Inflammatory macrophage treated with lipopolysaccharide for 1 hour (primary cell): Measurements from ENCODE around the gene WASF2.
A peak's percentile ranks its signal among the peaks of the same experiment; 100 is the strongest.
"Not testable (repeated sequence)": the region's sequence is repeated elsewhere in the genome, so short reads cannot be mapped to it uniquely, and the experiment has no call there.

Experiments
- DNase-seq, 2 donors: peaks; one replicate each; pipeline ENCODE4 v3.0.0-alpha.2; 2020 to 2022

Gene WASF2

GRCh38 chr1:27521861-27522431, 32.0 kb upstream of the WASF2 start:
- no peak for DNase-seq

GRCh38 chr1:27521336-27521831, 31.4 kb upstream of the WASF2 start:
- DNase-seq, result peak in 1 of 2 donors; percentile 13

- DNase-seq, result no peak
These were observed 30.7 kb upstream of the WASF2 start for GRCh38 chr1:27520651-27521050.

- DNase-seq, result no peak
These were observed 29.6 kb upstream of the WASF2 start for GRCh38 chr1:27519331-27520258.

GRCh38 chr1:27518808-27519207, 28.8 kb upstream of the WASF2 start:
- DNase-seq, result no peak

- no peak for DNase-seq
These were observed 28.1 kb upstream of the WASF2 start for GRCh38 chr1:27517907-27518718.

GRCh38 chr1:27517301-27517700, 27.3 kb upstream of the WASF2 start:
- DNase-seq, result no peak

- no peak for DNase-seq
These were observed 25.7 kb upstream of the WASF2 start for GRCh38 chr1:27515626-27516025.

GRCh38 chr1:27513958-27514357, 24.0 kb upstream of the WASF2 start:
- peak in 1 of 2 donors; percentile 21 for DNase-seq

- DNase-seq, result peak; percentile 78 to 87
These were observed 23.6 kb upstream of the WASF2 start for GRCh38 chr1:27513528-27513927.

- no peak for DNase-seq
These were observed 19.4 kb upstream of the WASF2 start for GRCh38 chr1:27509127-27510080.

- peak; percentile 43 to 62 for DNase-seq
These were observed 18.1 kb upstream of the WASF2 start for GRCh38 chr1:27507960-27508665.

- DNase-seq, result no peak
These were observed 16.7 kb upstream of the WASF2 start for GRCh38 chr1:27506703-27507102.

- no peak for DNase-seq
These were observed 15.4 kb upstream of the WASF2 start for GRCh38 chr1:27505420-27505680.

GRCh38 chr1:27504588-27505419, 14.8 kb upstream of the WASF2 start:
- DNase-seq, result no peak

- no peak for DNase-seq
These were observed 14.0 kb upstream of the WASF2 start for GRCh38 chr1:27503844-27504587.

- no peak for DNase-seq
These were observed 13.1 kb upstream of the WASF2 start for GRCh38 chr1:27503033-27503432.

- DNase-seq, result not testable (repeated sequence)
These were observed 11.2 kb upstream of the WASF2 start for GRCh38 chr1:27501159-27501558.

- DNase-seq, result no peak
These were observed 9.2 kb upstream of the WASF2 start for GRCh38 chr1:27499142-27499541.

GRCh38 chr1:27496604-27497155, 6.7 kb upstream of the WASF2 start:
- DNase-seq, result no peak
